MCF 10A (cell line): Measurements from ENCODE around the gene HS2ST1. TPM values are rescaled to one million over a fixed set of nuclear protein-coding genes. Genes with fewer than 3 reads are reported as not detected.

Experiments used
- BruUV-seq: library from RNA; stranded (reverse); fragments of 400-500 nt; replicated peaks from 2 replicates; lab custom pipeline; 2021; lab: Mats Ljungman, UMichigan
- CTCF ChIA-PET: fragments of 300-600 bp; sonication (Branson Sonifier 250); formaldehyde crosslinking; extraction: SDS; loops from one replicate; lab custom pipeline; 2021; ENCODE audit warnings: antibody characterized with exemption, inconsistent platforms; lab: Yijun Ruan, JAX
- POLR2A ChIA-PET: fragments of 300-600, 350-650 bp; sonication (Branson Sonifier 250); formaldehyde crosslinking; extraction: SDS; loops from one replicate; lab custom pipeline; 2020; ENCODE audit warnings: antibody characterized with exemption, inconsistent platforms; lab: Yijun Ruan, JAX
- DNase-seq: peaks from one replicate; pipeline ENCODE4 v3.0.0-alpha.2; 2018; ENCODE audit not compliant: unreplicated experiment
- H3K27ac Mint-ChIP-seq: one replicate; pipeline ENCODE4 v1.8.0; 2022; ENCODE audit warnings: mild to moderate bottlenecking, low read depth, mixed read lengths; ENCODE audit not compliant: unreplicated experiment
- H3K27me3 Mint-ChIP-seq: one replicate; pipeline ENCODE4 v1.8.0; 2022; ENCODE audit warnings: mixed read lengths; ENCODE audit not compliant: insufficient read depth, unreplicated experiment
- H3K36me3 Mint-ChIP-seq: one replicate; pipeline ENCODE4 v1.8.0; 2022; ENCODE audit warnings: mild to moderate bottlenecking, moderate library complexity, mixed read lengths; ENCODE audit not compliant: insufficient read depth, unreplicated experiment
- H3K4me1 Mint-ChIP-seq: one replicate; pipeline ENCODE4 v1.8.0; 2022; ENCODE audit warnings: mixed read lengths; ENCODE audit not compliant: insufficient read depth, unreplicated experiment
- H3K4me3 Mint-ChIP-seq: one replicate; pipeline ENCODE4 v1.8.0; 2022; ENCODE audit warnings: mild to moderate bottlenecking, moderate library complexity, mixed read lengths; ENCODE audit not compliant: unreplicated experiment
- H3K9me3 Mint-ChIP-seq: one replicate; pipeline ENCODE4 v1.8.0; 2022; ENCODE audit warnings: mixed read lengths; ENCODE audit not compliant: unreplicated experiment
- CTCF ChIP-seq: fragments of 200-600 bp; IDR thresholded peaks from one replicate; pipeline ENCODE4 v1.8.0; 2022; ENCODE audit warnings: antibody characterized with exemption, mild to moderate bottlenecking; ENCODE audit not compliant: unreplicated experiment
- intact Hi-C: fragments of 100-400 bp; cut with micrococcal nuclease; formaldehyde crosslinking; loops from 2 replicates; pipeline ENCODE4 v1.14.1; 2022
- total RNA-seq: library from RNA; stranded (reverse); gene quantifications from 2 replicates; pipeline ENCODE4 v1.2.3, GENCODE V29; 2022

HS2ST1 gene
- total RNA-seq, 1 experiment from 2014 or later = 20.4 TPM

GRCh38 chr1:87141556-87141955 lies 227.1 kb downstream of the HS2ST1 start:
- no peaks in the 10 kb centered on the region for H3K9me3 Mint-ChIP-seq
- TF ChIP-seq CTCF = no peak
- intact Hi-C loops = no loop called here
- H3K4me3 Mint-ChIP-seq = no peak overlapping the region
- no peak for DNase-seq
- POLR2A ChIA-PET = interaction anchor here (0.6 kb wide), 1 partner anchor 25 kb away, joined by 3 read pairs; no protein-coding TSS in a partner anchor
- H3K27ac Mint-ChIP-seq = no peak overlapping the region
- BruUV-seq = no TSS peak
- CTCF ChIA-PET = interaction anchor here (0.6 to 2.3 kb wide), 2 partner anchors 11 to 39 kb away, joined by 3 to 13 read pairs; no protein-coding TSS in a partner anchor
- peaks cover 15% of the 10 kb centered on the region for H3K4me1 Mint-ChIP-seq
- H3K36me3 Mint-ChIP-seq = no peaks in the 10 kb centered on the region
- H3K27me3 Mint-ChIP-seq = no peaks in the 10 kb centered on the region

GRCh38 chr1:87143413-87144135 lies 229.1 kb downstream of the HS2ST1 start:
- H3K9me3 Mint-ChIP-seq = no peaks in the 10 kb centered on the region
- BruUV-seq = no TSS peak
- no peak for TF ChIP-seq CTCF
- POLR2A ChIA-PET = no interaction called here
- H3K4me1 Mint-ChIP-seq = peaks cover 15% of the 10 kb centered on the region
- no peaks in the 10 kb centered on the region for H3K36me3 Mint-ChIP-seq
- H3K4me3 Mint-ChIP-seq = no peak overlapping the region
- H3K27me3 Mint-ChIP-seq = no peaks in the 10 kb centered on the region
- DNase-seq = no peak
- H3K27ac Mint-ChIP-seq = no peak overlapping the region
- intact Hi-C loops = no loop called here
- CTCF ChIA-PET = interaction anchor here (0.7 to 3.1 kb wide), 8 partner anchors 13 to 1160 kb away, joined by 3 to 9 read pairs (median 3); no protein-coding TSS in a partner anchor

GRCh38 chr1:87144316-87144895 lies 230.0 kb downstream of the HS2ST1 start:
- intact Hi-C loops = no loop called here
- H3K4me1 Mint-ChIP-seq = peaks cover 19% of the 10 kb centered on the region
- POLR2A ChIA-PET = no interaction called here
- H3K9me3 Mint-ChIP-seq = no peaks in the 10 kb centered on the region
- no peak for DNase-seq
- CTCF ChIA-PET = interaction anchor here (0.7 to 3.1 kb wide), 5 partner anchors 14 to 1159 kb away, joined by 3 to 9 read pairs (median 4); no protein-coding TSS in a partner anchor
- H3K27ac Mint-ChIP-seq = no peak overlapping the region
- no peak for TF ChIP-seq CTCF
- no peaks in the 10 kb centered on the region for H3K27me3 Mint-ChIP-seq
- H3K4me3 Mint-ChIP-seq = no peak overlapping the region
- no TSS peak for BruUV-seq
- no peaks in the 10 kb centered on the region for H3K36me3 Mint-ChIP-seq

GRCh38 chr1:87144981-87145380 lies 230.5 kb downstream of the HS2ST1 start:
- no peak for DNase-seq
- TF ChIP-seq CTCF = no peak
- Mint-ChIP-seq H3K4me1 (peaks cover 18% of the 10 kb centered on the region), H3K4me3 (no peak overlapping the region), H3K27me3 (no peaks in the 10 kb centered on the region), H3K9me3 (no peaks in the 10 kb centered on the region), H3K36me3 (no peaks in the 10 kb centered on the region), H3K27ac (no peak overlapping the region)
- intact Hi-C loops = no loop called here
- BruUV-seq = no TSS peak
- ChIA-PET POLR2A (no interaction called here), CTCF (interaction anchor here (3.1 kb wide), 1 partner anchor 14 kb away, joined by 9 read pairs; no protein-coding TSS in a partner anchor)
